ENCODE measurements around the gene APOF. TPM values are rescaled to one million over a fixed set of nuclear protein-coding genes. Genes with fewer than 3 reads are reported as not detected.
A peak's percentile ranks its signal among the peaks of the same experiment; 100 is the strongest.

APOF gene
- total and polyA plus RNA-seq, 10 of the 15 experiments (the other 5 are each of a cell fraction or from before 2014, with no cell fraction given), result 0.04 to 0.19 (median 0.11) TPM; not detected in 5

- POLR2A ChIA-PET, result interaction anchor here (0.6 to 4.0 kb wide), 10 partner anchors 10 to 1077 kb away, joined by 3 to 54 read pairs (median 5); partner anchors contain the start of genes APOF, CNPY2, RNF41 and STAT2
- peak overlapping the region; percentile 43 for H3K9ac ChIP-seq (ENCODE audit: control insufficient read depth, insufficient read depth, low read length)
- in situ Hi-C loops (cut with MboI) (no loop called here), intact Hi-C loops (cut with micrococcal nuclease; ENCODE audit: unreplicated experiment) (no loop called here)
- no peaks in the 10 kb centered on the region for H3K27me3 ChIP-seq (replicated peaks in 1 of 2; ENCODE audit: control insufficient read depth in 2 of 2, insufficient read depth in 2 of 2, low read length in 1 of 2)
- peak overlapping the region; percentile 73 for H3K4me2 ChIP-seq (ENCODE audit: control insufficient read depth, insufficient read depth)
- peak; percentile 93 for ATAC-seq
- BruUV-seq (replicated peaks), result no TSS peak
- no peaks in the 10 kb centered on the region for H3K36me3 ChIP-seq (ENCODE audit: control insufficient read depth in 2 of 2, insufficient read depth in 2 of 2, low read length in 1 of 2)
- RAD21 ChIA-PET (ENCODE audit: unreplicated experiment), result interaction anchor here (1.1 to 4.9 kb wide), 6 partner anchors 10 to 88 kb away, joined by 3 to 60 read pairs (median 4); partner anchors contain the start of genes IL23A and STAT2
- peak overlapping the region; percentile 78 for H2AFZ ChIP-seq (ENCODE audit: control insufficient read depth, low read depth, low read length)
- no peak for DNase-seq (ENCODE audit: low read depth, low spot score)
- WGBS (ENCODE audit: insufficient coverage, insufficient replicate concordance, low lambda C conversion rate, missing lambda C conversion rate), result 6% methylated on average over 9 of the region's 11 CpGs
- SMC1A ChIA-PET (ENCODE audit: uncharacterized antibody, unreplicated experiment), result interaction anchor here (1.2 to 6.2 kb wide), 8 partner anchors 10 to 88 kb away, joined by 3 to 58 read pairs (median 6); partner anchors contain the start of genes CNPY2, IL23A and STAT2
- peak overlapping the region; percentile 45; the same call in 1 of the 2 replicates for H3K4me3 ChIP-seq
- no peaks in the 10 kb centered on the region for H3K9me3 ChIP-seq (replicated peaks; ENCODE audit: control insufficient read depth, insufficient read depth, low read length)
- CTCF ChIA-PET, result interaction anchor here (1.0 to 4.2 kb wide), 6 partner anchors 15 to 88 kb away, joined by 3 to 28 read pairs (median 12); partner anchors contain the start of genes STAT2 and TIMELESS
- no peaks in the 10 kb centered on the region for H4K20me1 ChIP-seq (ENCODE audit: control insufficient read depth, insufficient read depth)
- peak overlapping the region; percentile 83 for H3K27ac ChIP-seq (ENCODE audit: control insufficient read depth, insufficient read depth)
- H3K79me2 ChIP-seq (ENCODE audit: control insufficient read depth, insufficient read depth, low read length), result no peaks in the 10 kb centered on the region
- peak; percentile 72 for FAIRE-seq
- peaks cover 36% of the 10 kb centered on the region for H3K4me1 ChIP-seq (ENCODE audit: control insufficient read depth, insufficient read depth, low read length)
- TF ChIP-seq KLF5 (IDR thresholded peaks at IDR 0.05; ENCODE audit: partially characterized antibody) (no peak), RUNX3 (IDR thresholded peaks at IDR 0.05; ENCODE audit: low read length) (peak; percentile 17; the same call in 1 of the 2 replicates), POLR2A (IDR thresholded peaks at IDR 0.05; ENCODE audit: low read depth, low read length) (no peak), SIX5 (IDR thresholded peaks at IDR 0.05; ENCODE audit: low read depth, low read length, severe bottlenecking) (no peak), WRNIP1 (IDR thresholded peaks at IDR 0.05; ENCODE audit: borderline replicate concordance, low read depth, low read length) (no peak), ATF7 (IDR thresholded peaks at IDR 0.05; ENCODE audit: low read depth) (peak; percentile 49), PKNOX1 (IDR thresholded peaks at IDR 0.05) (peak; percentile 32; the same call in 1 of the 2 replicates), IKZF2 (IDR thresholded peaks at IDR 0.05) (peak; percentile 35 to 61; a peak in 3 of 4 replicates), TAF1 (IDR thresholded peaks at IDR 0.05; ENCODE audit: borderline replicate concordance, low read depth, low read length) (peak; percentile 20; the same call in 1 of the 2 replicates), ZNF384 (IDR thresholded peaks at IDR 0.05; ENCODE audit: borderline replicate concordance, low read depth, low read length) (peak; percentile 94), ZNF687 (IDR thresholded peaks at IDR 0.05) (no peak), CBX5 (IDR thresholded peaks at IDR 0.05; ENCODE audit: low read depth) (0 out of 2 replicates have a peak, but pooled peaks have one; percentile 65), SKIL (IDR thresholded peaks at IDR 0.05; ENCODE audit: low read depth, poor library complexity, severe bottlenecking) (peak; percentile 34), PAX5 (IDR thresholded peaks at IDR 0.05; ENCODE audit: borderline replicate concordance, low read depth, low read length) (no peak)
Observed at GRCh38 chr12:56375598-56376434, 13.2 kb upstream of the APOF start.
